ENCODE data around the gene ADAMTS7.
A peak's percentile ranks its signal among the peaks of the same experiment; 100 is the strongest.
"Not testable (repeated sequence)": the region's sequence is repeated elsewhere in the genome, so short reads cannot be mapped to it uniquely, and the experiment has no call there.

The ADAMTS7 gene, protein sequence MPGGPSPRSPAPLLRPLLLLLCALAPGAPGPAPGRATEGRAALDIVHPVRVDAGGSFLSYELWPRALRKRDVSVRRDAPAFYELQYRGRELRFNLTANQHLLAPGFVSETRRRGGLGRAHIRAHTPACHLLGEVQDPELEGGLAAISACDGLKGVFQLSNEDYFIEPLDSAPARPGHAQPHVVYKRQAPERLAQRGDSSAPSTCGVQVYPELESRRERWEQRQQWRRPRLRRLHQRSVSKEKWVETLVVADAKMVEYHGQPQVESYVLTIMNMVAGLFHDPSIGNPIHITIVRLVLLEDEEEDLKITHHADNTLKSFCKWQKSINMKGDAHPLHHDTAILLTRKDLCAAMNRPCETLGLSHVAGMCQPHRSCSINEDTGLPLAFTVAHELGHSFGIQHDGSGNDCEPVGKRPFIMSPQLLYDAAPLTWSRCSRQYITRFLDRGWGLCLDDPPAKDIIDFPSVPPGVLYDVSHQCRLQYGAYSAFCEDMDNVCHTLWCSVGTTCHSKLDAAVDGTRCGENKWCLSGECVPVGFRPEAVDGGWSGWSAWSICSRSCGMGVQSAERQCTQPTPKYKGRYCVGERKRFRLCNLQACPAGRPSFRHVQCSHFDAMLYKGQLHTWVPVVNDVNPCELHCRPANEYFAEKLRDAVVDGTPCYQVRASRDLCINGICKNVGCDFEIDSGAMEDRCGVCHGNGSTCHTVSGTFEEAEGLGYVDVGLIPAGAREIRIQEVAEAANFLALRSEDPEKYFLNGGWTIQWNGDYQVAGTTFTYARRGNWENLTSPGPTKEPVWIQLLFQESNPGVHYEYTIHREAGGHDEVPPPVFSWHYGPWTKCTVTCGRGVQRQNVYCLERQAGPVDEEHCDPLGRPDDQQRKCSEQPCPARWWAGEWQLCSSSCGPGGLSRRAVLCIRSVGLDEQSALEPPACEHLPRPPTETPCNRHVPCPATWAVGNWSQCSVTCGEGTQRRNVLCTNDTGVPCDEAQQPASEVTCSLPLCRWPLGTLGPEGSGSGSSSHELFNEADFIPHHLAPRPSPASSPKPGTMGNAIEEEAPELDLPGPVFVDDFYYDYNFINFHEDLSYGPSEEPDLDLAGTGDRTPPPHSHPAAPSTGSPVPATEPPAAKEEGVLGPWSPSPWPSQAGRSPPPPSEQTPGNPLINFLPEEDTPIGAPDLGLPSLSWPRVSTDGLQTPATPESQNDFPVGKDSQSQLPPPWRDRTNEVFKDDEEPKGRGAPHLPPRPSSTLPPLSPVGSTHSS (N-terminal part only)

DNA sequence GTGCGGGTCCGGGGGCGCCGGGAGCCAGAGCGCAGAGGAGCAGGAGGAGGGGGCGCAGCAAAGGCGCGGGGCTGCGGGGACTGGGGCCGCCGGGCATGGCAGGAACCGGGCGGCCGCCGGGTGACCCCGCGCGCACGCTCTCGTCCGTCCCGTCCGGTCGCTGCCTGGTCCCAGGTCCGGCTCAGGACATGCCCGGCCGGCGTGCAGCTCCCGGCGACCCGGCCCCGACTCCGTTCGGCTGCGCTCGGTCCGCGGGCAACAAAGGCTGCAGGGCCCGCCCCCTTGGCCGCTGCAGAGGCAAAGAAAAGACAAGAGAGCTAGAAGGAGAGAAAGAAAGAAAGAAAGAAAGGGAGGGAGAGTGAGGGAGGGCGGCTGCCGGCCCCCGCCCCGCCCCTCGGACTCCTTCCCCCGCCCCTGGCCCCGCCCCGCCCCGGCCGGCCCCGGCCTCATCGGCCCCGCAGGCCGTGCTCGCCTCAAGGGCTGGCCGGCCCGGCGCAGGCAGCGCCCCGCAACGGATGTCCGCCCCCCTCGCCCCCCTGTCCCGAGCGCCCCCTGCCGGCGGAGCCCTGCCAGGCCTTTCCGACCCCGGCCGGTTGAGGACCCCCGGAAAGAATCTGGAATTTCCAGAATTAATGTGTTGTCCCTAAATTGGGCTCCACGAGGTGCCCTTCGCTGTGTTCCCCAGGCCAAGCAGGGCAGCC is at the start of gene ADAMTS7:
ADAMTS7 (minus strand) TSS at position 341 of the 701 bp plus-strand sequence; CDS start at position 97, 244 bp downstream.
- peak; percentile 99 for DNase-seq (ENCODE audit: low spot score)

DNA sequence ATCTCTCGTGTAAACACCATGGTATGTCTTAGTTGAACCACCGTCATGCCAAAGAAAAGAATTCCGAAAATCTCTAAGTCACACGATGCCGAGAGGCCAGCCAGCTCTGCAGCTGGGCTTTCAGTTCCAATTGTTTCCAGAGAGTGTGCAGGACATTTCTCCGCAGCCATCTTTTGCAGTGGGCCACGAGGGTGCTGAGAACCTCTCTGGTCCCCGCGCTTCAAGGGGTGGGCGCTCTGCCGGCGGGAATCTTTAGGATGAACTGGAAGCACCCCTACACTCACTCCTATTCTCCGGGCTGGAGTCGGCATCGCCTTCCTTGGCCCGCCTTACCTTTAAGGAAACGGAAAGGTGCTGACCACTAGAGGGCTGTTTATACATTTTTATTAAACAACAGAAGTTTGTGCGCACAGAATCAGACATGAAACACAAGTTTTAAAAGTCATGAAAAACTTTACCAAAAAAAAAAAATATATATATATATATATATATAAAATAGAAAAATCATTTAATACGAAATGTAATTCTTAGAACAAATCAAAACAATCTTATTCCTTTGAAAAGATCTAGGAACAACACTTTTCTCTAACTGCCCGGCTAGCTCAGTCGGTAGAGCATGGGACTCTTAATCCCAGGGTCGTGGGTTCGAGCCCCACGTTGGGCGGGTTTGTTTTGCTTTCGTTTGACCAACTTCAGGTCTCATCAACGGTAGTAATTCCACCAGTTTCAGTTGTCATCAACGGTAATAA is 48.9 kb upstream of the ADAMTS7 start:
- DNase-seq (ENCODE audit: low spot score) = peak; percentile 76

DNA sequence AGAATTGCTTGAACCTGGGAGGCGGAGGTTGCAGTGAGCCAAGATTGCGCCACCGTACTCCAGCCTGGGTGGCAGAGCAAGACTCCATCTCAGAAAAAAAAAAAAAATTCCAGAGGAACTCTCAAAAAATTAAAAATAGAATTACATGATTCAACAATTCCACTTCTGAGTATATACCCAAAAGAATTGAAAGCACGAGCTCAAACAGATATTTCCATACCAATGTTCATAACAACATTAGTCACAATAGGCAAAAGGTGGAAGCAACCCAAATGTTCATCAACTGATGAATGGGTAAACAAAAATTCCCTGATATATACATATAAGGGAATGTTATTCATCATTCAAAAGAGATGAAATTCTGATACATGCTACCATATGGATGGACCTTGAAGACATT is 44.5 kb upstream of the ADAMTS7 start:
- DNase-seq (ENCODE audit: low spot score) = no peak

DNA sequence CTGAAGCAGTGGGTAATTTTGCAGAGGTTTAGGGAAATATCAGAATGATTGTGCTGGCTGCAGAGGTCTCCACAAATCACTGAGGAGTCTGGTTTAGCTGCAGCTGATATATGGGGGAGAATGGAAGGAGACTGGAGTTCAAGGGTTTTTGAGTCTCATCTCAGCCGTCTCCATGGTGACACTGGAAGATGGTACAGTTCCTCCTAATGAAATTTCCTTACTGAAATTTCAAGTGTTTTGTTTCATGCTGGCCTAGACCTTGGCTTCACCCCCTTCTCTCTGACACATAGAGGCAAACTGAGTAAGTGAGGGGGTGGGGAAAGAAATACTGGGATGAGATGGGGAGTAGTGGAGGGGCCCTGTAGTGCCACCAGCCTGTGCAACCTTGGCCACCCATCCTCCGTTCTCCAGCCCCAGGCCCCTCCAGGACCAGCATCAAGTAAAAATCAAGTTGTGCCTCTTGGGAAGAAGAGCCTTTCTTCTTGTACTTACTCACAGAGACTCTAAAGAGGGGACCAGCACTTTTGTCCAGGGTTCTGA is 43.6 kb upstream of the ADAMTS7 start:
- DNase-seq (ENCODE audit: low spot score) = no peak

DNA sequence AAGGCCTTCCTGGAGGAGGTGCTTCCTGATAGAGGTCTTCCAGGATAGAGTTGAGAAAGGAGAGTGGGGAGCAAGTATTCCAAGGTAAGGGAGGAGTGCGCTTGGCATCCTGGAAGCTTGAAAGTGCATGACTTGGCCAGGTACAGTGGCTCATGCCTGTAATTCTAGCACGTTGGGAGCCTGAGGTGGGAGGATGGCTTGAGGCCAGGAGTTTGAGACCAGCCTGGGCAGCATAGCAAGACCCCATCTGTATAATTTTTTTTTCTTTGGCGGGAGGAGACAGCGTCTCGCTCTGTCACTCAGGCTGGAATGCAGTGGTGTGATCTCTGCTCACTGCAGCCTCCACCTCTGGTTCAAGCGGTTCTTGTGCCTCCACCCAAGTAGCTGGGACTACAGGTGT is 42.2 kb upstream of the ADAMTS7 start:
- DNase-seq (ENCODE audit: low spot score) = no peak

DNA sequence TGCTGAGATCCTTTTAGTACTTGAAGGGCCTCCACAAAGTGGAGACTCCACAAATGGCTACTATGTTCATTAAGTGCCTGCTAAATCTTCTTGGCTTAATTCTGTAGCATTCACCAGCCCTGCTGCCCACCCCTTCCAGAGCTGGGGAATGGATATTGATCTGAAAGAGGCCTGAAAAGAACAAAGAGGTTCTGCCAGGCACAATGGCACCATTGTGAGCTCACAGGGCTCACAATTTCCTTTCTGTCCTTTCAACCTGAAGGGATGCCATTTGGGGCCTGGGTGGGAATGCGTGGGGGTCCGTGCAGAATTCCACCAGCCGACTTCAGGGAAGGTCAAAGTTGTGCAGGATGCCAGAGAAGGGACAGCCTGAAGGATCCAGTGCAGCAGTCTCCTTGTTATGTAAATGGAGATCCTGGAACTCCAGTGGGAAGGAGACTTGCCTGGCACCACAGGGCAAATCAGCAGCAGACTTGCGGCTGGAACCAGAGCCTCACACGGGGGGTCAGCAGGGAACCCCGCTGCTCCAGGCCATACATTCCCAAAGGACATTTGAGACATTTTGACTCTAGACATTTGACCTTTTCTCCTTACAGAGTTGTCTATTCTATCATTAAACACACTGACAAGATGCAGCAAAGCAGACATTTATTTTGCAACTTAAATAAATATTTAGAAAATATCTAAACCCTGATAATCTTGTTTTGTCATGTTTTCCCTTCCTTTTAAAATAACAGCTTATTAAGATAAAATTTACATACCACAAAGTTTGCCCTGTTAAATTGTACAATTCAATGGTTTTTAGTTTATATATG is 39.9 kb upstream of the ADAMTS7 start:
- DNase-seq (ENCODE audit: low spot score) = no peak

DNA sequence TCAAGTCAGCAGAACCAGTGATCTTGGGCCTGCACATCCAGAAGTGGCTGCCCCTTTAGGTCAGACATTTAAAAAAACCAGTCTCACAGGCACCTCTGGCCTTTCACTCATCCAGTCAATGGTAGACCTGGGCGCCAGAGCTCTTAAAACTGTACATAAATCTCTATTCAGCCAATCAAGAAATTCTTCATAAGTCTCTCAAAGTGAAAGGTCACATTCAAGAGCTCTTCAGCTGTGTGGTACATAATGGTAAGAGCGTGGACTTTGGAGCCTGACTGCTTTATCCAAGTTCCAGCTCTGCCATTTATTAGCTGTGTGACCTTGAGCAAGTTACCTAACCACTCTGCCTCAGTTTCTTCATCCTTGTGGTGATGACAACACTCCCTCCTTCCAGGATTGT is 39.1 kb upstream of the ADAMTS7 start:
- DNase-seq (ENCODE audit: low spot score) = no peak

DNA sequence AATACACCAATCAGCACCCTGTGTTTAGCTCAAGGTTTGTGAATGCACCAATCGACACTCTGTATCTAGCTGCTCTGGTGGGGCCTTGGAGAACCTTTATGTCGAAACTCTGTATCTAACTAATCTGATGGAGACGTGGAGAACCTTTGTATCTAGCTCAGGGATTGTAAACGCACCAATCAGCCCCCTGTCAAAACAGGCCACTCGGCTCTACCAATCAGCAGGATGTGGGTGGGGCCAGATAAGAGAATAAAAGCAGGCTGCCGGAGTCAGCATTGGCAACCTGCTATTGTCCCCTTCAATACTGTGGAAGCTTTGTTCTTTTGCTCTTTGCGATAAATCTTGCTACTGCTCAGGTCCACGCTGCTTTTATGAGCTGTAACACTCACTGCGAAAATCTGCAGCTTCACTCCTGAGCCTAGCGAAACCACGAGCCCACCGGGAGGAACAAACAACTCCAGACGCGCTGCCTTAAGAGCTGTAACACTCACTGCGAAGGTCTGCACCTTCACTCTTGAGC is 36.2 kb upstream of the ADAMTS7 start:
- DNase-seq (ENCODE audit: low spot score) = not testable (repeated sequence)

DNA sequence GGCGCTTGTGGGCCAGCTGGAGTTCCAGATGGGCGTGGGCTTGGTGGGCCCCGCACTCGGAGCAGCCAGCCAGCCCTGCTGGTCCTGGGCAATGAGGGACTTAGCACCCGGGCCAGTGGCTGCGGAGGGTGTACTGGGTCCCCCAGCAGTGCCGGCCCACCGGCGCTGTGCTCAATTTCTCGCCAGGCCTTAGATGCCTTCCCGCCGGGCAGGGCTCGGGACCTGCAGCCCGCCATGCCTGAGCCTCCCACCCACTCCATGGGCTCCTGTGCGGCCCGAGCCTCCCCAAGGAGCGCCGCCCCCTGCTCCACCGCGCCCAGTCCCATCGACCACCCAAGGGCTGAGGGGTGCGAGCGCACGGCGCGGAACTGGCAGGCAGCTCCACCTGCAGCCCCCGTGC is 35.6 kb upstream of the ADAMTS7 start:
- not testable (repeated sequence) for DNase-seq (ENCODE audit: low spot score)

DNA sequence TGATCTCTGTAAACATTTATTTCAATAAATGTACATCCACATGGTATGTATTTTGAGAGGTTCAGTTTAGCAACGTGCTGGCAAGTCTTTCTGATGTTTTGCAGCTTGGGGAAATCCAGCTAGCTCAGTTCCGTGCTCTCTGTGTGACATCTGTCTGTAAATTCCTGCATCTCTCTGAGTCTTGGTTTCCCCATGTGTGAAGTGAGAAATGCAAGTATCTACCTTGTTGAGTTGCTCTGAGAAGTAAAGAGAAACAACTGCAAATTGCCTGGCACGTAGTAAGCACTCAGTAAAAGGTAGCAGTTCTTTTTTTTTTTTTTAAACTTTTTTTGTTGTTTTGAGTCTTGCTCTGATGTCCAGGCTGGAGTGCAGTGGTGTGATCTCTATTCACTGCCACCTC is 31.3 kb upstream of the ADAMTS7 start:
- no peak for DNase-seq (ENCODE audit: low spot score)

DNA sequence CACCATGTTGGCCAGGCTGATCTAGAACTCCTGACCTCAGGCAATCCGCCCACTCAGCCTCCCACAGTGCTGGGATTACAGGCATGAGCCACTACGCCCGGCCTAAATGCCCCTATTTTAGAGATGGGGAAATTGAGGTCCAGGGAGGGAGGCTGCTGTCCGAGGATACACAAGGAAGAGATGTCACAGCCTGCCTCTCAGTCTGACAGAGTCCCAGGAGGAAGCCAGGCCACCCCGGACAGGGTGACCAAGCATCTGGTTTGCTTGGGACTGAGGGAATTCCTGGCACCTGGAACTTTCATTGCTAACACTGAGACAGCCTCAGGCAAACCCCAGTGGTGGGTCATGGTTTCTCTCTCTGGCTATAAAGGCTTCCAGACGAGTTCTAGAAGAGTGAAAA is 30.6 kb upstream of the ADAMTS7 start:
- DNase-seq (ENCODE audit: low spot score) = no peak

DNA sequence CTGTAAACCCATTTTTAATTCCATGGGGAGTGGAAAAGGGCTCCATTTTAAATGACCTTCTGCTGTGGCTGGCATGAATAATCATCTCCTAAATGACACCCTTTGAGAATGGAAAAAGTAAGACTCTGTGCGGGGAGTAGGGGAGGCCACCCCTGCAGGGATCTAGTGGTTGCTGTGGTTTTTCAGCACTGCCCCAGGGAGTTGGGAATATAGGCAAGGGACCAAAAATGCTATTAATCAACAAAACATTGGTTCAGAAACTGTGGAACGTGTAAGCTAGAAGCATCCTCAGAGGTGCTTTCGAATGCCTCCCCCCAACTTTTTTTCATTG is 30.1 kb upstream of the ADAMTS7 start:
- peak; percentile 35 for DNase-seq (ENCODE audit: low spot score)

DNA sequence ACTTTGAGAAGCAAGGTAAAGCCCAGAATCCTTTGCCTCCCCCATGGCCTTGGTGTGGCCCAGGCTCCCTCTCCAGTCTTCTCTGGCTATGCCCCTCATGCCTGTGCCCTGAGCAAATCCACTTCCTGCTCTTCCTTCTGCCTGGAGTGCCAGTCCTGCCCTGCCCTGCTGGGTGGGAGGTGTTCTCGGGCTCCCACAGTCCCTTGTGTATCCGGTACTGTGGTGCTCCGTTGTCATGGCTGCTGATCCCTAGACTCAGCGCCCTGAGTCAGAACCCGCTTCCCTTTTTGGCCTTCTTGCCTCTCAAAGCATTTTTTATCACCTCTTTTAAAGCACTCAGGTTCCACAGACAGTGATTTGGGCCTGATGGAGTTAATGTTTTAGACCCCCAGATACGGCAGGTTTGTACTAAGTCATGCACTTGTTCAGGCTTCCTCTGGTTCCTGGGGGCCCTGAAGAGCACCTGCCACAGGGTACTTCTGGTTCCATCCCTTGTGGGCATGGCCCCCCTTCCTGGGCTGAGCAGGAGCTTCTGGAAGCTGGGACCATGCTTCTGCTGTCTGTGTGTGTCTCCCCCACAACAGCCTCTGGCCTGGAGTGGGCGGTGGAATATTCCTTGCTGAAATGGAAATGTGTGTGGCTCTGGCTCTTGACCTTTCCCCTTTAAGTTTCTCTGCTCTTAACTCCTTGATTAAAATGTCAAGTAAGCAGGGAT is 29.6 kb upstream of the ADAMTS7 start:
- no peak for DNase-seq (ENCODE audit: low spot score)

DNA sequence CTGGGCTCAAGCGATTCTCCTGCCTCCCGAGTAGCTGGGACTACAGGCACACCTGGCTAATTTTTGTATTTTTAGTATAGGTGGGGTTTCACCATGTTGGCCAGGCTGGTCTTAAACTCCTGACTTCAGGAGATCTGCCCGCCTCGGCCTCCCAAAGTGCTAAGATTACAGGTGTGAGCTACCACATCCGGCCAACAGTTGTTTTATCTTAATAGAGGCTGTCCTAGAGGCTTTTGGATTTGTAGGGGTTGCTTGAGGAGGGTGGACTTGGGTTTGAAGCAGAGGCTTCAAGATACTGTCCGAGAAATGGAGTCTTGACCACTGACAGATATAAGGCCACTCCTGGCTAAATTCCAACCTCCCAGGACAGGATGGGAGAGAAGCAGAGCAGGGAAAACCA is 27.9 kb upstream of the ADAMTS7 start:
- not testable (repeated sequence) for DNase-seq (ENCODE audit: low spot score)

DNA sequence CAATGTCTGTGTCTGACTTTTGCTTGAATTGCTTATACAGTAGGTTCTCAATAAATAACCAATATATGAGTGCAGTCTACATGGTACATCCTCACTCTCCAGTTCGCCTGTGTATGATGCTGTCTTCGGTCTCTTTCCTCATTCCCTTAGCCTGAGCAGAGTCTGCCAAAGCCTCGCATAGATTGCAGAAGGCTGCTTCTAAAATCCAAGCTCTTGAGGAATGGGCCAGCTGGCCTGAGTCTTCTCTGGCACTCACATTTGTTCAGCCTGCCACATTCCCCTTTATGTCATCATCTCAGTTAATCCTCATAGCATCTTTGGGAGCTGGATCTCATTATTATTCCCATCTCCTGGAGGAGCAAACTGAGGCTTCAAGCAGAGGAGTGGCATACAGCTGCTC is 27.2 kb upstream of the ADAMTS7 start:
- peak; percentile 54 for DNase-seq (ENCODE audit: low spot score)

DNA sequence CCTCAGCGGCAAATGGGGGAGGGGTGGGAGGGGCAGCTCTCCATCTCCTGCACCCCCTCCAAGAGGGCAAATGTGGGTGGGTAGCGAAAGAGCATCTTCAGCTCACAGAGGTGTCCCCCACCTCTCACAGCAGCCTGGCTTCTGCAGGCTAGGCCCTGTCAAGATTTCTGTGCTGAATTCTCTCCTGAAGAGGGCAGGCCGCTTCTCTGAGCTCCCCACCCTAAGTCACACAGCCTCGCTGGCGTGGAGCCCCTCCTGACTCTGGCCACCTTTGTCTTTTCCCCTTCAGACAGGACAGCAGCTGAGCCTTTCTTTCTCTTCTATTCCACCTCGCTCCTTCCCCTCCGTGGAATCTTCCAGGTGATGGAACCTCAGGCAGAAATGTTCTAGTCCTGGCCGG is 26.3 kb upstream of the ADAMTS7 start:
- DNase-seq (ENCODE audit: low spot score) = no peak

DNA sequence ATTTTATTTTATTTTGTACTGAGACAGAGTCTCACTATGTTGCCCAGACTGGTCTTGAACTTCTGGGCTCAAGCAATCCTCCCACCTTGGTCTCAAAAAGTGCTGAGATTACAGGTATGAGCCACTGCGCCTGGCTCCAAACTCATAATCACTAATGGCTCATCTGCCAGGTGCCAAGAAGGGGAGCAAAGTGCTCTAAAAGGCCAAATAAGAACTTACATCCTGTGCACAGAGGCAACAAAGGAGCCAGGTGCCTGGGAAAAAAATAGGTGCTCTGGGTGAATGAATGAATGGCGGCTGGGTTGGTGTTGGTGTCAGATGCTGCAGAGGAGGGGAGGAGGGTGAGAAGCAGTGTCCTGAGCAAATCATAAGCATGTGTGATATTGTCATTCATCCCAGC is 25.9 kb upstream of the ADAMTS7 start:
- no peak for DNase-seq (ENCODE audit: low spot score)

DNA sequence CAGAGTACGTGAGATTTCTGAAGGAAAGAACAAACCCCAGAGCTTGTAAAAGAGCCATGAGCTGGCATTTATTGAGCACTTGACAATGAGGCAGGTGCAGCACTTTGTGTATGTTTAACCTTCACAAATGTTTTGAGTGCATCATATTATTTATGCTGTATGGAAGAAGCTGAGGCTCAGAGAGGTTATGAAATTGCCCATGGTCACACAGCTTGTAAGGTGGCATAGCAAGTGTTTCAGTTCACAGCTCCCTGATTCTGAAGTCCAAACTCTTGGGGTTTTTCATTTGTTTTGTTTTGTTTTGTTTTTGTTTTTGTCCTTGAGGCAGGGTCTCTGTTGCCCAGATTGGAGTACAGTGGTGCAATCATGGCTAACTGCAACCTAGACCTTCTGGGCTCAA is 25.1 kb upstream of the ADAMTS7 start:
- DNase-seq (ENCODE audit: low spot score) = no peak

Data from GM03348 (cell line).